OCI-LY3 (cell line): ENCODE data around the gene CLPSL1.

Experiments used
- H2AFZ ChIP-seq: fragments of 200-600, 300-600 bp; shearing (Covaris generic); 2 replicates; pipeline ENCODE4 v1.6.0; 2014; ENCODE audit warnings: antibody characterized with exemption, low read depth, low read length
- H3K27ac ChIP-seq: fragments of 200-600, 300-600 bp; sonication (generic); 2 replicates; pipeline ENCODE4 v1.5.1; 2014; ENCODE audit warnings: mild to moderate bottlenecking, low read length, moderate library complexity, mixed read lengths
- H3K27me3 ChIP-seq: fragments of 200-600, 300-600 bp; sonication (generic); 2 replicates; pipeline ENCODE4 v1.6.1; 2014; ENCODE audit warnings: low read depth, low read length, mixed read lengths
- H3K36me3 ChIP-seq: fragments of 200-600, 300-600 bp; sonication (generic); replicated peaks from 2 replicates; pipeline ENCODE3; 2014; ENCODE audit warnings: low read depth, low read length, mixed read lengths
- H3K4me1 ChIP-seq: fragments of 300-600, 200-600 bp; sonication (generic); 2 replicates; pipeline ENCODE4 v1.6.1; 2014; ENCODE audit warnings: low read length, mixed read lengths
- H3K4me2 ChIP-seq: fragments of 200-600, 300-600 bp; sonication (generic); 2 replicates; pipeline ENCODE4 v1.6.1; 2014; ENCODE audit warnings: low read length, mixed read lengths
- H3K4me3 ChIP-seq: fragments of 300-600, 200-600 bp; sonication (generic); 2 replicates; pipeline ENCODE4 v1.5.1; 2014; ENCODE audit warnings: antibody characterized with exemption, mild to moderate bottlenecking, low read length, moderate library complexity
- H3K79me2 ChIP-seq: fragments of 300-600, 200-600 bp; shearing (Covaris generic); 2 replicates; pipeline ENCODE4 v1.6.1; 2014; ENCODE audit warnings: mild to moderate bottlenecking, low read length, mixed read lengths
- H3K9ac ChIP-seq: fragments of 300-600, 200-600 bp; shearing (Covaris generic); 2 replicates; pipeline ENCODE4 v1.6.0; 2014; ENCODE audit warnings: mild to moderate bottlenecking, low read length, moderate library complexity
- H3K9me3 ChIP-seq: fragments of 200-600, 300-600 bp; shearing (Covaris generic); 2 replicates; pipeline ENCODE4 v1.6.1; 2014; ENCODE audit warnings: low read length, mixed read lengths; ENCODE audit not compliant: insufficient read depth
- H4K20me1 ChIP-seq: fragments of 200-600, 300-600 bp; sonication (generic); 2 replicates; pipeline ENCODE4 v1.6.1; 2016; ENCODE audit warnings: low read length, mixed read lengths; ENCODE audit not compliant: insufficient read depth
- EZH2phosphoT487 ChIP-seq: fragments of 200-600 bp; shearing (Covaris generic); IDR thresholded peaks from 2 replicates; pipeline ENCODE4 v1.6.1; 2018; ENCODE audit warnings: antibody characterized with exemption, mixed run types, low read depth
- TF ChIP-seq, protein P1 (sequence below): fragments of 200-600, 300-600 bp; sonication (generic); IDR thresholded peaks from 2 replicates; pipeline ENCODE4 v1.5.1; 2014; ENCODE audit warnings: antibody characterized with exemption, low read length, low read depth

The CLPSL1 gene

DNA sequence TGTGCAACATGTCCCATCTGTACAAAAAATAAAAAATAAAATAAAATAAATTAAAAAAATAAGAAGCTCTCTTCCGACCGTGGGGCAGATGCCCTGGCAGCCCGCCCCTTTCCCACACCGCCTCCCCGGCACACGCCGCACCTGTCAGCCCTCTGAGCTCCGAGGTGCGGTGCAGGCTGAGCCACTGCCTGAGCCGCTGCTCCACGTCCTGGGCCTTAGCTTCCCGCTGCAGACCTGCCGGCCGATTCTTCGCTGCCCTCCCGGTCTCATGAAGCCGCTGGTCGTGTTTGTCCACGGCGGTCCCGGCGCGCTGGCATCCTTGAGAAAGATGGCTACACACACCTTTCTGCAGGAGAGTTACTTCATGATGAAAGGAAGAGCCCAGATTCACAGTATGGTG, 15.1 kb upstream of the CLPSL1 start:
- 0 out of 2 replicates have a peak, but pooled peaks cover under 1% of the 10 kb centered on the region for H3K9me3 ChIP-seq
- no peak overlapping the region for H3K4me2 ChIP-seq
- no peak overlapping the region for H3K9ac ChIP-seq
- H3K4me1 ChIP-seq: peaks cover 10% of the 10 kb centered on the region
- no peaks in the 10 kb centered on the region for H4K20me1 ChIP-seq
- no peaks in the 10 kb centered on the region for H3K36me3 ChIP-seq
- TF ChIP-seq EZH2phosphoT487: no peak
- TF ChIP-seq, protein P1, sequence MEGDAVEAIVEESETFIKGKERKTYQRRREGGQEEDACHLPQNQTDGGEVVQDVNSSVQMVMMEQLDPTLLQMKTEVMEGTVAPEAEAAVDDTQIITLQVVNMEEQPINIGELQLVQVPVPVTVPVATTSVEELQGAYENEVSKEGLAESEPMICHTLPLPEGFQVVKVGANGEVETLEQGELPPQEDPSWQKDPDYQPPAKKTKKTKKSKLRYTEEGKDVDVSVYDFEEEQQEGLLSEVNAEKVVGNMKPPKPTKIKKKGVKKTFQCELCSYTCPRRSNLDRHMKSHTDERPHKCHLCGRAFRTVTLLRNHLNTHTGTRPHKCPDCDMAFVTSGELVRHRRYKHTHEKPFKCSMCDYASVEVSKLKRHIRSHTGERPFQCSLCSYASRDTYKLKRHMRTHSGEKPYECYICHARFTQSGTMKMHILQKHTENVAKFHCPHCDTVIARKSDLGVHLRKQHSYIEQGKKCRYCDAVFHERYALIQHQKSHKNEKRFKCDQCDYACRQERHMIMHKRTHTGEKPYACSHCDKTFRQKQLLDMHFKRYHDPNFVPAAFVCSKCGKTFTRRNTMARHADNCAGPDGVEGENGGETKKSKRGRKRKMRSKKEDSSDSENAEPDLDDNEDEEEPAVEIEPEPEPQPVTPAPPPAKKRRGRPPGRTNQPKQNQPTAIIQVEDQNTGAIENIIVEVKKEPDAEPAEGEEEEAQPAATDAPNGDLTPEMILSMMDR: no peak
- H2AFZ ChIP-seq: no peak overlapping the region
- H3K27ac ChIP-seq: no peak overlapping the region
- H3K4me3 ChIP-seq: no peak overlapping the region
- peaks cover 19% of the 10 kb centered on the region for H3K27me3 ChIP-seq
- H3K79me2 ChIP-seq: no peaks in the 10 kb centered on the region

DNA sequence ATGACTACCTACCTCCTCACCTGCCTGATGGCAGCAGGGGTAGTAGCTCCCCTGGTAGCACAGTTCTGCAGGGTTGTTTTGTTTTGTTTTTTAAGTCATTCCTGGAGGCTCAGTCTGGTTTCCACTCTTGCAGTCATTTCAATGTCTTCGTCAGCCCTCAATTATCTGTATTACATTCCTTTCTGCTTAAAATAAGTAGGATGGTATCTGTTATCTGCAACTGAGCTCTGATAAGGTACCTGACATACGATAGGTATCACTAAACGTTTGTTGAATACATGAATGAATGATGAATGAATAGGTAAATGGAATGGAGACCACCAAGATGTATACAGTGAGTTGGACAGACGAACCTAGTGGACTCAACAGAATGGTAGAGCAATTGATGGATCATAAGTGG, 11.6 kb upstream of the CLPSL1 start:
- no peak overlapping the region for H2AFZ ChIP-seq
- H3K4me2 ChIP-seq: no peak overlapping the region
- H3K27ac ChIP-seq: no peak overlapping the region
- peaks cover 4% of the 10 kb centered on the region for H3K27me3 ChIP-seq
- H4K20me1 ChIP-seq: no peaks in the 10 kb centered on the region
- H3K4me1 ChIP-seq: peaks cover 22% of the 10 kb centered on the region
- H3K36me3 ChIP-seq: no peaks in the 10 kb centered on the region
- H3K9ac ChIP-seq: no peak overlapping the region
- no peaks in the 10 kb centered on the region for H3K79me2 ChIP-seq
- H3K4me3 ChIP-seq: no peak overlapping the region
- H3K9me3 ChIP-seq: no peaks in the 10 kb centered on the region
- no peak for TF ChIP-seq EZH2phosphoT487
- TF ChIP-seq, protein P1: no peak

DNA sequence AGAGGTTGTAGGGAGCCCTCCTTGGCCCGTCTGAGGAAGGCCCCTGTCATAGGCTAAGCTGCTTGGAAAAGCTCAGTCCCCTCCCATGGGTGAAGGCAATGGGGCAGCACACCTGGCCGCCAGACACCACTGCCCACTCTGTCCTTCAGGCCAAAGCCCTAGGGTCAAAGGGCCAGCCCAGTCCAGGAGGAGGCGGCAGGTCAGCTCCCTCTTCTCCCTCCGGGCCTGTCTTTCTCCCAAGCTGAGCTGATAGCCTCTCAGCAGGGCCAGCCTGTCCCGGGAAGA, 9.5 kb upstream of the CLPSL1 start:
- peak overlapping the region; percentile 63; the same call in 1 of the 2 replicates for H2AFZ ChIP-seq
- H3K9ac ChIP-seq: peak overlapping the region; percentile 47; the same call in 1 of the 2 replicates
- H3K27ac ChIP-seq: peak overlapping the region; percentile 74
- TF ChIP-seq EZH2phosphoT487: no peak
- TF ChIP-seq, protein P1: no peak
- peak overlapping the region; percentile 74 for H3K4me2 ChIP-seq
- no peaks in the 10 kb centered on the region for H4K20me1 ChIP-seq
- H3K36me3 ChIP-seq: no peaks in the 10 kb centered on the region
- no peaks in the 10 kb centered on the region for H3K27me3 ChIP-seq
- H3K9me3 ChIP-seq: no peaks in the 10 kb centered on the region
- peak overlapping the region; percentile 64 for H3K4me3 ChIP-seq
- H3K4me1 ChIP-seq: peaks cover 32% of the 10 kb centered on the region
- H3K79me2 ChIP-seq: no peaks in the 10 kb centered on the region

DNA sequence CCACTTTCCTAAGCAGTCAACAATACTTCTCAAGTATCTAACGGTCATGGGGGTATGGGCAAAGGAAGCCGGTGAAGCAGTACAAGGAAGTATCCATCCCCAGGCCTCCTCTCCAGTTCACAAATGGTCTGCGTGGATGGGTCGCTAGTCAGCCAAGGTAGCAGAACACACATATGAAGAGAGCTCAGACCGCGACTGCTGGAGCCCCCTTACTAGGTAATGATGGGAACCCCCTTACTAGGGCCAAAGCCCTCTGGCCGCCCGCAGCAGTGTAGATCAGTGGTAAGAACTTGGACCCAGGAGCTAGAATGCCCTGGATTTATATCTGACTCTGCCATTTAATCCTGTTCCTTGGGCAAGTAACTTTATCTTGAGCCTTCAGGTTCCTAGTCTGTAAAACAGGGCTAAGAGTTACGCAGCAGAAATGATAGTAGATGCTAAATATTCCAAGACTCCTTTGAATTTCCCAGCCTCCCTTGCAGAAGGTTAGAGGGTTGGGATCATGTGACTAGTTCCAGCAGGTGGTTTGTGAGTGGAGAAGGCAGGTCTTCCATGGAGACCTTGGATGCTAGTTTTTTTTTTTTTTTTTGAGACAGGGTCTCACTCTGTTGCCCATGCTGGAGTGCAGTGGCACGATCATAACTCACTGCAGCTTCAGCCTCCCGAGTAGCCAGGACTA, 6.6 kb upstream of the CLPSL1 start:
- Histone ChIP-seq H3K4me2 (no peak overlapping the region), H2AFZ (no peak overlapping the region), H3K27me3 (no peaks in the 10 kb centered on the region), H3K9ac (no peak overlapping the region), H3K79me2 (no peaks in the 10 kb centered on the region), H3K36me3 (no peaks in the 10 kb centered on the region), H3K4me1 (peaks cover 32% of the 10 kb centered on the region), H3K27ac (no peak overlapping the region), H3K9me3 (no peaks in the 10 kb centered on the region), H4K20me1 (no peaks in the 10 kb centered on the region), H3K4me3 (no peak overlapping the region)
- TF ChIP-seq, protein P1: no peak
- no peak for TF ChIP-seq EZH2phosphoT487
